Activated CD4-positive, alpha-beta T cell treated with anti-CD3 and anti-CD28 coated beads for 48 hours (primary cell): Measurements from ENCODE around the gene LPP.
A peak's percentile ranks its signal among the peaks of the same experiment; 100 is the strongest.
"Not testable (repeated sequence)": the region's sequence is repeated elsewhere in the genome, so short reads cannot be mapped to it uniquely, and the experiment has no call there.

ENCODE experiments used
- DNase-seq: peaks from one replicate; pipeline ENCODE4 v3.0.0-alpha.2; 2020

Gene LPP

DNA sequence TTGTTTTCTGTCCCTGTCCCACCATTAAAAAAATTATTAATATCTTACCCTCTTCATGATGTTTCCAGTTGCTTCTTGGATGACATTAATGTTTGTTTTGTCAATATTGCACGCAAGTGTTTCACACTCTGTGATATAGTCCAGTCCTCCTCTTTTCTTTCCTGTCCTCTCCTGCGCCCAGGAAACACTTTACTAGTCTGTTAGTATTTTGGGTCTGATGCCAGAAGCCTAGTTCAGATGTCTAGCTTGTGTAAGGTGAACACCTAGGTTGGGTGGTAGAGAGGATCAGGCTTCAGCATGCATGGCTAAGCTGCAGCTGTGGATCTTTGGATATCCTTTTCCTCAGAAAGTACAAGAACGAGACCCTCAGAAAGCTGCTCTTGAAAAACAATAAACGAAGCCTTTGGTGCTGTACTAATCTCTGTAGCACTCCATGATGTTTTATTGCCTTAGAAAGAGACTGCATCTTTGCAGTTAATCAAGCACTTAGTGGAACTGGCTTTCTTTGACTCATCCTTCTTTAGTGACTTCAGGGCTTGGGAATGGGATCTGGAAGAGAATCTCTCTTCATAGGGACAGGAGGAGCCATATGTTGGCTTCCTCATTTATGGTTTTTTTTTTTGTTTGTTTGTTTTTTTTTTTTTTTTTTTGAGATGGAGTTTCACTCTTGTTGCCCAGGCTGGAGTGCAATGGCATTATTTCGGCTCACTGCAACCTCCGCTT lies 253.4 kb downstream of the LPP start:
- no peak for DNase-seq

DNA sequence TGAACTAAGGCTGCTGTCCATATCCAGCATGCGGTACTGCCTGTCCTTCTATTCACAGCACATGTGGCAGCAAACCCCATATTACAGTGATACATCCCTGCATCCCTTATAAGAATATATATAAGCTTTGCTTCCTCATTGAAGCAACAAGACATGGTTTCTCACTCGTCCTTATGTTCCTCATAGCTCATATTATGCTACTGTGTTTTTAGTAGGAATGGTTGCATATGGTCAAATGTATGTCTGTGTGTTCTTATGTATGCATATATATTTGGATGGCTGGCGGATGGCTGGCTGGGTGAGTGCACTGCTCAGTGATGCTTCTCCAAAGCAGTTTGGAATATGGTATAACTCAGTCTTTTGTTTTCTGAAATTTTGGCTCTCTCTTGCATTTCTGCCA lies 254.9 kb downstream of the LPP start:
- no peak for DNase-seq

DNA sequence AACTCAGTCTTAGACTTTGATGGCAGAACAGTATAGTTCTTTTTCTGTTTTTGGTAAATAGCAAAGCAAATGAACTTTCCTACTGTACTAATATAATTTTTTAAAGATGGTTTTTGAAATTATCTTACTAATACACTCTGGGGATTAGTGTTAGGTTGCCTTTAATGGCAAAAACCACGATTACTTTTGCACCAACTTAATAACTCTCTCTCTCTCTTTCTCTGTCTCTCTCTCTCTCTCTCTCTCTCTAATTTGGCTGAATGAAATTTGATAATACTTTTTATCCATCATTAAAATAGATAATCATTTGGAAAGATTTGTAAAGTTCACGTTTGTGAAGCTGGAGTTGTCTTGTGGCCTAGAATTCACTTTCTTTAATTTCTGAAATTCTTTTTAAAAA lies 257.8 kb downstream of the LPP start:
- no peak for DNase-seq

DNA sequence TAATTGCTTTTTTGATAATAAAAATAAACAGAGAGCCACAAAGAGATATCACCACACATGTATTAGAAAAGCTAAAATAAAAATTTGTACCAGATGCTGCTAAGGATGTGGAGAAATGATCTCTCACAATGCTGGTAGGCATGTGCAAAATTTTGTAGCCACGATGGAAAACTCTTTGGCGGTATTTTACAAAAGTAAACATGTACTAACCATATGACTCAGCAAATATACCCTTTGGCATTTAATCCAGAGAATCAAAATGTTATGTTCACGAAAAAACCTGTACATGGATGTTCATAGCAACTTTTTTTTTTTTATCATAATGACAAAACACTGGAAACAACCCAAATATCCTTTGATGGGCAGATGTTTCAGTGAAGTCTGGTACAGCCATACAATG lies 261.2 kb downstream of the LPP start:
- DNase-seq, result no peak

DNA sequence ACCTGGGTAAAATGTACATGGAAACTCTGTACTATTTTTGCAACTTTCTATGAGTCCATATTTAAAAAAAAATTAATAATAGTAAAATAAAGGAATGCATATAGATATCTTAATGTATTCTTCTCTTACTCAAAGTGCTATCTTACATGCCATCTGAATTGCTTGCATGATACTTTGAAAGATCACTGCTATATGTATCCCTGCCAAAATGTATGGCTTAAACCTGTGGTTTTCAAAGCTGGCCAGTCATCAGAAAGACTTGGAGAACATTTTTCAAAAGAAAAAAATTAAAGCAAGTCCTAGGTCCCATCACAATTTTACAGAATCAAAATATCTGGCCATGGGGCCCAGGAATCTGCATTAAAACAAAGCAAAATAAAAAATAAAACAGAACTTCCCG lies 262.1 kb downstream of the LPP start:
- DNase-seq, result no peak

DNA sequence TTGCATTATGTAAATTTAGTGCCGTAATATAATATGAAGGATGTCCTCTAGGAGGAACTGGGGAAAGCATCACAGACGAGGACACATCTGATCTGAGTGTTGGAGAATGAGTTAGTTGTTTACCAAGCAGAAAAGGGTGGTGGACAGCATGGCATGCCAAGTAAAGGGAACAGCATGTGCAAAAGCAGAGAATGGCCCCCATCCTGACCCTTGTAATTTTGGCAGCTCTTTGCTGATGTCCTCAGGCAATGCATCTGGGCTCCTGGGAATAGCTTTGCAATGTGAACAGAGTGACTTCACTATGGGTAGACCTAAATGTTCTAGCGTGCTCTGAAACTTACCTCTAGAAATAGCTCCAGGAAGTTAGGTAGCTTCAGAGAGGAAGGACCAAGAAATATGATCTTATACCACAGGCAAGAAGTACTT lies 263.3 kb downstream of the LPP start:
- DNase-seq, result no peak

DNA sequence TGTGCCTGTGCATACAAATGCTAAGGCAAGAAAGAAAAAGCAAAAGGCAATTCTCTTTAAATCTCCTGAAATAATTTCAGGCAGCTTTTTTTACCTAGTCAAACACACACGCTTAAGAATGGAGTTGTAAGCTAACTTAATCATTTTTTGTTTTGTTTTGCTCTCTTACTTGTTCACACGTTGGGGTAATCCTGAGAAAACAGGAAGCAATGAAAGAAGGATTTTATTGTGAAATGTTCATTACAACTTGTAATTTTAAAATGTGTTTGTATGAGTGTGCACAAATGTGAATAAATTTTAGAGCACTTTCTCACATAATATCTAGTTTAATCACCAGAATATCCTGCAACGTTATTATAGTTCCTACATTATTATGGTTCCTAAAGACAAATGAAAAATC lies 263.8 kb downstream of the LPP start:
- no peak for DNase-seq

DNA sequence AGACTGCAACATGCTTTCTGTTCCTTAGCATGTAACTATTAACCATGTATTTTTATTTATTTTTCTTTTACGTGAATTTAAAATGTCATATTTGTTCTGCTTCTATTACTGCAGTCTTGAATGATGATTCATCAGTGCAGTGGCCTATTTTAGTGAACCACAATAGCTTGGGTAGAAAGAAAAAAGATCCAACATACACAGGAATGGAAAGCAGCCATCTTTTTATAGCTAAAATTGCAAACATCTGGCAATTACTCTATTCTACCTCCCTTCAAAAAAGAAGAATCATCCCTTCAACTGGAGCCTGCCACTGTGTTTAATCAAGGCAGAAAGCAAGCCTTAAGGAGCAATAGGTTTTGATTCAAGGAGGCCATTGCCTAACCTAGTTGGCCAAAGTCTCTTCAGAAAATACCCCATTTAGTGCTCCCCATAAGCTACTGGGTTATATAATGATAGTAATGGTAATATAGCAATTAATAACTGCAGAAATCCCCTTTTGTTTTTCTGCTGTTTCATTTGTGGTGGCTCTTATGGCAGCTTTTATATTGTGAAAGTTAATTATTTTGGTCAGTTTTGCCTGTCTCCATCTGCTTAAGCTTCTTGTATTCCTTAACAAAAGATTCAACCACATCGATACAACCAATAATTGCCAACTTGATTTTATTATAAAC lies 267.3 kb downstream of the LPP start:
- no peak for DNase-seq

DNA sequence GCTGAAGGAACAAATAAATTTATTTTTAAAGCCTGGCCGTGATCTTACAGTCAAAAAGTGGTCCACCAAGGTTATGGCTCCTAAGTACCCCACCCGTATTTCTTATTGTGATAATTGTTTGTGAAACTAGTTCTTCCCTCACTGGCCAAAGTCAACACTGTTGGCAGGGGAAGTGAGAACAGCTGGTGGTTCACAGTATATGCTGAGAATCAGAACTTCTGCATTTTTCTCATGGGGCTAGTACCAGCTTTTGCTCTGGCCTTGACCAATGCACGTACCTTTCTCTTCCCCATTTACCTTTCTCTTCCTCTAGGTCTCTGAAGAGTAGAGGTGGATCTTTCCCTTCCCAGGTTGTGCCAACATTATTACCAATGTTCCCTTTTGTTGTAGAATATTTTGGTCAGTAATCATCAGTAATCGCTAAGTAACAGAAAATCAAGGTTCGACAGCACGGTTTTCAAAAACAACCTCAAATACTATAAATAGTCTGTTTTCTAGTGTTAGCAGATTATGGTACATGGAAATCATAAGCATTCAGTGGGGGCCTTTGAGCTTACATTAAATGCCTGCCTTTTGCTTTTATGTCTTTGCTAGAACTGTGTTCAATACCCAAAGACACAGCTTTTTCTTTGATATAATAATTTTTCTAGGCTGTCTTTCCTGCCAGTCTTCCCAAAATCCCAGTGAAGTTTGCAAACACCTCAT lies 268.0 kb downstream of the LPP start:
- DNase-seq, result no peak

DNA sequence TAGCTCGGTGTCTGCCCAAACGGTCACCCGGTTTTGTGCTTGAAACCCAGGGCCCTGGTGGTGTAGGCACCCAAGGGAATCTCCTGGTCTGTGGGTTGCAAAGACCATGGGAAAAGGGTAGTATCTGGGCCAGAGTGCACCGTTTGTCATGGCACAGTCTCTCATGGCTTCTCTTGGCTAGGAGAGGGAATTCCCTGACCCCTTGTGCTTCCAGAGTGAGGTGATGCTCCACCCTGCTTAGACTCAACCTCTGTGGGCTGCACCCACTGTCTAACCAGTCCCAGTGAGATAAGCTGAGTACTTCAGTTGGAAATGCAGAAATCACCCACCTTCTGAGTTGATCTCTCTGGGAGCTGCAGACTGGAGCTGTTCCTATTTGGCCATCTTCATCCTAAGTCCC lies 274.0 kb downstream of the LPP start:
- not testable (repeated sequence) for DNase-seq

DNA sequence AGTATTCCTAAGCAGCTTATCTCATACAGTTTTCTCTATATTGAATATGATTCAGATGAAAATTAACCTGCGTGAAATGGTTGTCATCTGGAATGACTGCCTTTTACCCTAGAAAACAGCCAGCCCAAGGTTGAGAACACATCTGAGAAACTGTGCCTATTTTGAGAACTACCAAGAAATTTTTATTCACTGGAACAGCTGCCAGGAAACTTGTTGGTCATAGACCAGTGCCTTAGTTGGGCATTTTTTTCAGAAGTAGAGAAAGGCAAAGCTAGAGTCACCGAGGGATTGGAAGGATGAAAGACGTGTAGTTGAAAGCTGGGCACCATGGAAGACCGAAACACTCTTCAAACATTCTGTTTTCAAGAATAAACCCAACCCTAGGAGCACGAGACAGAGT lies 277.1 kb downstream of the LPP start:
- DNase-seq, result no peak

DNA sequence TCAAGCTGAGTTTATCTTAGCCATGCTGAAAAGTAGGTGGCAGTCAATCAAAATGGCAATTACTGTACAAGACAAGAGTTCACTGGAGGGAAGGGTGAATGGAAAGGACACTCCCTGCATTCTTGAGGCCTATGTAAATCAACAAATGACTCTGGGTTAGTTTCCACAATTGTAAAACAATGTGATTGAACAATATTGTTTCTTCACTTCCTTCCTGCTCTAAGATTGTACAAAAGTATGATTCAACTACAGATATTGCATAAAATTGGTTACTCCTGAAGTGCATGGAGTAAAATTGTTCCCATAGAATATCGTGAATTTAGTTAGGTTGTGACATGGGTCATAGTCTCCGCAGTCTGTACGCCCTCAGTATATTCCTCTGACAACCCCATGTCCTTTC lies 277.6 kb downstream of the LPP start:
- no peak for DNase-seq

DNA sequence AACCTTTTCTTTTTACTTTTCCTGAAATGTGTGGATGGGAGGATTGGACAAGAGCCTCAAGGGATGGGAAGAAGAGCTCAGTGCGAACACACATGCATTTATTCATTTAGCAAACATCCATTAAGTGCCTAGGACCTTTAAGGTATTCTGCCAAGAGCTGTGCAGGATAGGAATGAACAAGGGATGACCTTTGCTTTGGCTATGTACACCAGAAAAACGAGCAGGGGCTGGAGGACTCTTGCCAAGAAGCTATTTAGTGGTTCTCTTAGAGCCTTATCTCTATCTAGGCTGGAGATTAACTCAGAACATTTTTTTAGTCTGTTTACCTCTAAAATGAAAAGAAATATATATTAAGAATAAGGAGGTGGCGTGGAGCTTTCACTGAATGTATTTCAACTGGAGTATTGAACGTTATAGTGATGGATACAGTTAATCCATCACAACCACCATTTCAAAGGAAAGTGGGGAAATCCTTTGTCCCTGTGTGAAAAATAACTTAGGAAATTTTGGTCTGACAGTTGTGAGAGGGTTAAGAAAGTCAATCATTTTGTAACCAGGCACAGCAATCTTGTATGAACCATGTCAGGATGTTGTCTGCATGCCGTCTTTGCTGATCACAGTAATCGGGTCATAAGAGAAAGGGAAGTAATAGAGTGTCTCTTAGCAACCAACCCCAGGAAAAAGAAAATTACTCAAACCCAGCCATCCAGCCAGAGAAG lies 279.0 kb downstream of the LPP start:
- DNase-seq, result no peak

DNA sequence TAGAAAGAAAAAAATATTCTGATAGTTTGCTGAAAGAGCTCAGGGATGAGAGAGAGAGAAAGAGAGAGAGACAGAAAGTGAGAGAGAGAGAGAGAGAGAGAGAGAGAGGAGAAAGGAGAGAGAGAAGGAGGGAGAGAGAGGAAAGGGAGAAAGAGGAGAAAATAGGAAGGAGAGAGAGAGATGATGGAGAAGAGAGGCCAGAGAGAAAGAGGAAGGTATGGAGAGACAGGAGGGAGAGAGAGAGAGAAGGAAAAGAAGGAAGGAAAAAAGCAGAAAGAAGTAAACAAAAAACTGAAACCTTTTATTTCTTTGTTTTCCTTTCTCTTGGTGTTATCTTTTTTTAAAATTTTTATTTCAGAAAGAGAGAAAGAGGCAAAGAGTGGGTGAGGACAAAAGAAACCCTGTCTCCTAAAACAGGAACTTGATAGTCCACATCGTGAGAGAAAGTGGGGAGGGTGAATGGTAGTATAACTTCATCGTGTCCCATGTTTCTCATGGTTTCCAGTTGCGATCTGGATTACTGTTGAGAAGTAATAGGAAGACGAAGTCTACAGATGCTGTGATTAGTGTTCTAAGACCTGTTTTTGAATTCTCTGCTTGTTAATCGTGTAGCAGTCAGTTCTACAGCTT lies 279.7 kb downstream of the LPP start:
- no peak for DNase-seq

DNA sequence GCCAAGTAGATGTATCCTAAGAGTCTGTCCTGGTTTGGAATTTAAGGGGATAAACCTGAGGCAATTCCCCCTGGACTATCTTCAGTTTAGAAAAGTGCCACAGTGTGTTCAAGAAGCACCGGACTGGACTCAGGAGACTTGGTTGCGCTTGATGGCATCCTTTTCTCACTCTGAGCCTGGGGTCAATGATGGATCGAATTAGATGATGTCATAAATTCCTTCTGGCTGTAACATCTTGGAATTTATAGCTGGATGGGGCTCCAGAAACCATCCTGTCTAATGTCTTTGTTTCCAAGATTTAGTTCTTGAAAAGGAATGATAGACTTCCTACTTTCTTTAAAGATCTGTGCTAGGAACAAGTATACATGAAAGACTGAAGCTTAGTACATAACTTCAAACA lies 280.6 kb downstream of the LPP start:
- no peak for DNase-seq

DNA sequence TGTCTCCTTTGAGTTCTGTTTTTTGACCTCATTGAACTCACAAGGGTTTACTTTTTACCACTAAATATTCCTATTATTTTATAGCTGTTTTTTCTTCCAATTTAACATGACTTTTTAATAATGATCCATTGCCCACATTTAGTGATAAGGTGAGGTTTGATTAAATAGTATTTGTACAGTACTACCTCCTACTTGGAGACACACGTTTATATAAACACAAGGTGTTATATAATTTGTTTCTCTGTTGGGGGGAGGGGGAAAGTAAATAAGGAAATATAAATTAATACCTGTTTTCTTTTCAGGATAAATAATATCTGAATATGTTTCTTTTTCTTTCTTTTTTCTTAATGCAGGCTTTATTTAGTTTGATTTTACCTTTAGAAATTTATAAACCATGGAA lies 281.3 kb downstream of the LPP start:
- no peak for DNase-seq

DNA sequence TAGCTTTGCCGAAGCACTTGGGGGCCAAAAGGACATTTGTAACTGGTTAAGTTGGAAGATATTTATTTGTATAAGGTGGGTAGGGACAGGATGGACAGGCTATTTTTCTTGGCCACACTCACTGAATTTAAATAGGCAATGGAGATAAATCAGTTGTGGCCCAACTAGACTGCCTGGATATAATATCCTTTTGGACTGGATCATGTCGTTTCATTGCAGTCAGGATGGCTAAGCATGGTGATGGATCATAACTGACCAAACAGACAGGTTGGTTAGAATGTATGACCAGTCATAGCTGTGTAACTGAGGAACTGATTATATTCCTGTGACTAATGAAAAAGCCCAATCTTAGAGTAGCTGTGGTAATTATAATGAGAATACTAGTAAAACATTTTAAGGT lies 284.0 kb downstream of the LPP start:
- DNase-seq, result no peak

DNA sequence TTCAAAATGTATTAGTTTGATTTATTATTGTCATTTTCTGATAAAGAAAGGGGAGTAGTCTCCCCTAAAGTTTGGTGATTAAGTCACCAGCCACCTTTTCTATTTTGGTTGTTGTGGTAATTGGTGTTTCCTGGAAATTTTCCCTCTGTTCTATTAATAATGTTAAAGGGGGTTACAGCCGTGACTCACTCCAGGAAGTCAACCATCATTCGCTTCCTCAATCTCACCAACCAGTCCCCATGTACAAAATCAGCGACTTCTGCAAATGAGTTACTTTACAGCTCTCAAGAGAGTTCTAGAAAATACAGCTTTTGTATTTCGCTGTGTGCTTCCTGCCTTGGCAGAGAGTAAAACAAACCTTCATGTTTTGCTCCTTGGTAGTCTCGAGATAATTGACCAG lies 285.1 kb downstream of the LPP start:
- peak; percentile 5 for DNase-seq

DNA sequence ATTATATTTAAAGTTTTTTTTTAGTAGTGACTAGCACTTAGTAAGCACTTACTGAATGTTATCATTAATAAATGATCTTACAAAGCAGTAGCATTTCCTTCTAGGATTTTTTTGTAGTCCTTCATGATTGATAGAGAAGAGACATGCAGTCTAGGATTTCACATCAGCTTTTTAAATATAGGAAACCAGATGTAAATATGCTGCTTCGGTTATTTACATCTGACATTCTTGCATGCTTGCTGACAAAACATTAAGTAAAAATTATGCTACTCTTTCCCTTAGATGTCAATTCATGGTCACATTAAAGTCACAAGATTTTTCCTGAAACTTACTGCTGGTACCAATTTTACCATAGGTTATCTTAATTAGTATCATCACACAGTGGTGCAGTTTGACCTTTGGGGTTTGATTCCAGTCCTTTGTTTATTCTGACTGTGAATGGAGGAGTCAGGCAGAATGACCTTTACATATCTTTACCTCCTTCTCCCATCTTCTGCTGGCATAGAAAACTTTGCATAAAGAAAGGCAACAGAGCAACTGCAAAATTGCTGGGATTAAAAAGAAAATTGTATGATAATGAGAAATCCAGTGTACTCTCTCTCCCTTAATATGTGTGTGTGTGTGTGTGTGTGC lies 286.5 kb downstream of the LPP start:
- DNase-seq, result no peak

DNA sequence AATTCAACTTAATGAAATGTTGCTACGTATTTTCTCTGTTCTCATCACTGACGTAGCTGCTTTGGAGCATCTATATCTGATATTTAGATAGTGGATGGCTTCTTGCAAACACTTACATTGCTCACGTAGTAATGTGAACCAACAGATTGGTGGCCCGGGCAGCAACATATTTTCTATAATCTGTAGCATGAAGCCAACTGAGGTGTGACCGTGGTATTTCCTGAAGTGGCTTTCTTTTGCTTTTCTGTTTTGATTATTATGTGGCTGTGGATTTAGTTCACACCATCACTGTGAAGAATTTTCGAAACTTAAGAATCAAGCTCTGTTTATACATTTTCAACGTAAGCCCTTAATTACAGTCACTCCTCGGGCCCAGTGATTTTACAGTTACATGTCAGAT lies 288.5 kb downstream of the LPP start:
- DNase-seq, result no peak

DNA sequence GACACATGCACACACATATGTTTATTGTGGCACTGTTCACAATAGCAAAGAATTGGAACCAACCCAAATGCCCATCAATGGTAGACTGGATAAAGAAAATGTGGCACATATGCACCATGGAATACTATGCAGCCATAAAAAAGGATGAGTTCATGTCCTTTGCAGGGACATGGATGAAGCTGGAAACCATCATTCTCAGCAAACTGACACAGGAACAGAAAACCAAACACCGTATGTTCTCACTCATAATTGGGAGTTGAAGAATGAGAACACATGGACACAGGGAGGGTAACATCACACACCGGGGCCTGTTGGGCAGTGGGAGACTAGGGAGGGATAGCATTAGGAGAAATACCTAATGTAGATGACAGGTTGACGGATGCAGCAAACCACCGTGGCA lies 291.2 kb downstream of the LPP start:
- DNase-seq, result not testable (repeated sequence)

DNA sequence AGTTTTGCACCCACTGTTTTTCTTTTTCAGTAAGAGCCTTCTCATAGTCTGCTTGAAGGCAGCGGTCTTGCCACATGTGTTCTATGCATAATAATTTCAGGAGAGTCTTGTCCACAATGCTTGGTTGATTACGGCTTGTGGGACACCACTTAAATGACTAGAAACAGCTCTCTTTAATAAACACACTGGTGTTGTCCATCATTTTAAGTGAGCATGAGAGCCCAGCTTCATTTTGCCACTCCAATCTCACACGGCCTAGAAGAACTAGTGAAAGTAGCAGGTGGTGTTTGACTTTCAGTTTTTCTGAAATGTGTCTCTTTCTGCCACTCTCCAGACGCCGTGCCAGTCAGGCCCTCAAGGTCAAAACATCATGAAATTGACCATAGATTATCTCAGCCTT lies 292.1 kb downstream of the LPP start:
- no peak for DNase-seq

DNA sequence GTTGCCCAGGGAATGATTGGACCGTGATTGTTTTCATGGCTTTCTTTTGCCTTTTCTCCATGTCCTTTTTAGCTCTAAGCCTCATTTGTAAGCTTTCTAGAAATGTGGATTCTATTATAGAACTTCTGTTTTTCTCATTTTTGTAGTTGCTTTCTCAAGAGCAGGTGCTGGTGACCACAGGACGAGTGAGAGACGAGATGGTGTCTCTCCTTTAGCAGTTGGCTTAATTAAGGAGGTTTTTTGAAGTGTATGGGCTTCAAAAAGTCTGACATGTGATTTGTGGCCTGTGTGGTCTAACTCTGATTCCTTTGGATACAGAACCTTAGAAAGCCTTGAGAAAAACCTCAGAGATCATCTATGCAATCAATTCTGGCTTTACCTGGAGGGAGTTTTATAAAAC lies 292.8 kb downstream of the LPP start:
- no peak for DNase-seq
